ENCODE measurements around the gene OPCML. TPM values are rescaled to one million over a fixed set of nuclear protein-coding genes. Genes with fewer than 3 reads are reported as not detected.

The OPCML gene
- polyA plus RNA-seq, 3 donors, result not detected

DNA sequence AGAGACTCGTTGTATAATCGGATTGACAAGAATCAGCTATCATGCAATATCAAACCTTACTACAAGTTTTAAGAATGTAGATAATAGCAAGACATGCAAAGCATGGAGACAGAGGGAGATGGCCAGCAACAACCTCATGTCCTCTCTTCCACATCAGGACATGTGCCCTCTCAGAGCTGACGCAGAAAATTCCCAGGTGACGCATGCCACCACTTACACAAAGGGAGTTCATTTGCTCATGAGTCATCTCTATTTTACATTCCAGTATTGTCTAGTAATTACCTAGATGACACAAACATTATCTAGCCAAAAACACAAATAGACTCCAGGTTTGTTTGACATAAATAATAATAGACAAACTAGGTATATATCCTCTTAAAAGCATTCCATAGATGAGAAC is 38.1 kb upstream of the OPCML start:
- Histone ChIP-seq H4K20me1 (ENCODE audit: insufficient read depth, low read length) (no peaks in the 10 kb centered on the region), H3K4me1 (ENCODE audit: control insufficient read depth in 1 of 2, insufficient read depth in 2 of 2, low read length in 2 of 2) (no peaks in the 10 kb centered on the region), H3K4me2 (replicated peaks; ENCODE audit: extremely low read depth, low read length, poor library complexity, severe bottlenecking) (no peak overlapping the region), H3K9me3 (replicated peaks in 1 of 2; ENCODE audit: control insufficient read depth in 1 of 2, insufficient read depth in 1 of 2, low read length in 2 of 2) (peaks cover 0 to 2% of the 10 kb centered on the region in 2 donors), H3K9ac (ENCODE audit: insufficient read depth, low read length, poor library complexity, severe bottlenecking) (no peak overlapping the region), H3K27ac (ENCODE audit: low read depth in 1 of 2, low read length in 2 of 2) (no peak overlapping the region), H3K36me3 (replicated peaks in 1 of 2; ENCODE audit: control insufficient read depth in 1 of 2, insufficient read depth in 2 of 2, low read length in 2 of 2) (no peaks in the 10 kb centered on the region), H3K4me3 (replicated peaks in 1 of 3; ENCODE audit: low read depth in 2 of 3, low read length in 3 of 3) (no peak overlapping the region), H3K27me3 (ENCODE audit: control insufficient read depth in 2 of 2, insufficient read depth in 2 of 2, low read length in 2 of 2) (no peaks in the 10 kb centered on the region), H2AFZ (ENCODE audit: insufficient read depth, low read depth, low read length, poor library complexity, severe bottlenecking) (no peak overlapping the region), H3K79me2 (ENCODE audit: insufficient read depth, low read length) (no peaks in the 10 kb centered on the region)
- Mint-ChIP-seq H3K36me3 (no peaks in the 10 kb centered on the region), H3K4me3 (no peak overlapping the region), H3K4me1 (no peaks in the 10 kb centered on the region), H3K27me3 (ENCODE audit: low read depth in 3 of 3) (peaks cover 0 to 3% (median under 1%) of the 10 kb centered on the region in 3 donors), H3K27ac (no peak overlapping the region), H3K9me3 (peaks cover 0 to 4% (median 0%) of the 10 kb centered on the region in 7 donors)
- no peak for DNase-seq
- TF ChIP-seq, protein P1, sequence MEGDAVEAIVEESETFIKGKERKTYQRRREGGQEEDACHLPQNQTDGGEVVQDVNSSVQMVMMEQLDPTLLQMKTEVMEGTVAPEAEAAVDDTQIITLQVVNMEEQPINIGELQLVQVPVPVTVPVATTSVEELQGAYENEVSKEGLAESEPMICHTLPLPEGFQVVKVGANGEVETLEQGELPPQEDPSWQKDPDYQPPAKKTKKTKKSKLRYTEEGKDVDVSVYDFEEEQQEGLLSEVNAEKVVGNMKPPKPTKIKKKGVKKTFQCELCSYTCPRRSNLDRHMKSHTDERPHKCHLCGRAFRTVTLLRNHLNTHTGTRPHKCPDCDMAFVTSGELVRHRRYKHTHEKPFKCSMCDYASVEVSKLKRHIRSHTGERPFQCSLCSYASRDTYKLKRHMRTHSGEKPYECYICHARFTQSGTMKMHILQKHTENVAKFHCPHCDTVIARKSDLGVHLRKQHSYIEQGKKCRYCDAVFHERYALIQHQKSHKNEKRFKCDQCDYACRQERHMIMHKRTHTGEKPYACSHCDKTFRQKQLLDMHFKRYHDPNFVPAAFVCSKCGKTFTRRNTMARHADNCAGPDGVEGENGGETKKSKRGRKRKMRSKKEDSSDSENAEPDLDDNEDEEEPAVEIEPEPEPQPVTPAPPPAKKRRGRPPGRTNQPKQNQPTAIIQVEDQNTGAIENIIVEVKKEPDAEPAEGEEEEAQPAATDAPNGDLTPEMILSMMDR (IDR thresholded peaks at IDR 0.05), result no peak
- WGBS (ENCODE audit: insufficient coverage), result no CpG with 5 or more reads among the region's 4 CpGs
- intact Hi-C loops (cut with micrococcal nuclease), result no loop called here

DNA sequence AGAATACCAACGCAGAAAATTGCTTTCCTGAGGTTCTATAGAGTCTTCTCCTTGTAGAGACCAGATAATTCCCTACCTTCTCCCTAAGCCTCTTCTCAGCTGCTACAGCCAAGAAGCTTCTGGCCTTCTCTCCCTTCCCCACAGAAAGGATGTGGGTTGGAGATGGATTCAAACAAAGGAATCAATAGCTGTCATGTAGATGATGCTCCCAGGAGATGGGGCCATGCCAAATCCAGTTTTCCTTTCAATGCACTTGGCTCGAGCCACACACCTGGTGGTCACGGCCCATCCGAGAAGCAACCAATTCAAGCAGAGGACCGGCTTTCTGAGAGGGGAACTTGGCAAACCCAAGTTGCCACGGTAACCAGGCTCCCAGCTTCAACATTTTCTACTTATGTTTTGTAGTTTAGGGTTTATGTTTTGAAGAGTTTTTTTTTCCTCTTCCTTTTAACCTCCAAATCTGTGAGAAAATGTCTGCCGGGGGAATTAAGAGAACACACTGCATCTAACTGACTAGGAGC is 31.3 kb upstream of the OPCML start:
- Histone ChIP-seq H3K4me1 (ENCODE audit: control insufficient read depth in 1 of 2, insufficient read depth in 2 of 2, low read length in 2 of 2) (no peaks in the 10 kb centered on the region), H2AFZ (ENCODE audit: insufficient read depth, low read depth, low read length, poor library complexity, severe bottlenecking) (no peak overlapping the region), H3K4me3 (replicated peaks in 1 of 3; ENCODE audit: low read depth in 2 of 3, low read length in 3 of 3) (no peak overlapping the region), H3K27me3 (ENCODE audit: control insufficient read depth in 2 of 2, insufficient read depth in 2 of 2, low read length in 2 of 2) (no peaks in the 10 kb centered on the region), H4K20me1 (ENCODE audit: insufficient read depth, low read length) (no peaks in the 10 kb centered on the region), H3K9ac (ENCODE audit: insufficient read depth, low read length, poor library complexity, severe bottlenecking) (no peak overlapping the region), H3K27ac (ENCODE audit: low read depth in 1 of 2, low read length in 2 of 2) (no peak overlapping the region), H3K79me2 (ENCODE audit: insufficient read depth, low read length) (no peaks in the 10 kb centered on the region), H3K4me2 (replicated peaks; ENCODE audit: extremely low read depth, low read length, poor library complexity, severe bottlenecking) (no peak overlapping the region), H3K36me3 (replicated peaks in 1 of 2; ENCODE audit: control insufficient read depth in 1 of 2, insufficient read depth in 2 of 2, low read length in 2 of 2) (no peaks in the 10 kb centered on the region), H3K9me3 (replicated peaks in 1 of 2; ENCODE audit: control insufficient read depth in 1 of 2, insufficient read depth in 1 of 2, low read length in 2 of 2) (no peaks in the 10 kb centered on the region)
- no peak overlapping the region for H3K27ac Mint-ChIP-seq
- no peak for DNase-seq
- intact Hi-C loops (cut with micrococcal nuclease), result no loop called here
- TF ChIP-seq, protein P1 (IDR thresholded peaks at IDR 0.05), result no peak
- peaks cover 0 to 4% (median 0%) of the 10 kb centered on the region in 3 donors for H3K27me3 Mint-ChIP-seq (ENCODE audit: low read depth in 3 of 3)
- H3K4me1 Mint-ChIP-seq, result no peaks in the 10 kb centered on the region
- 96% methylated on average over 3 of the region's 7 CpGs for WGBS (ENCODE audit: insufficient coverage)
- no peak overlapping the region for H3K4me3 Mint-ChIP-seq
- H3K9me3 Mint-ChIP-seq, result peaks cover 0 to 5% (median 0%) of the 10 kb centered on the region in 7 donors
- no peaks in the 10 kb centered on the region for H3K36me3 Mint-ChIP-seq
